Fibroblast of peridontal ligament (primary cell): Measurements from ENCODE around the gene ALDH3B1.

ENCODE experiments used
- DNase-seq: peaks from one replicate; pipeline ENCODE4 v3.0.0-alpha.2; 2010; ENCODE audit errors: extremely low read depth

The ALDH3B1 gene

DNA sequence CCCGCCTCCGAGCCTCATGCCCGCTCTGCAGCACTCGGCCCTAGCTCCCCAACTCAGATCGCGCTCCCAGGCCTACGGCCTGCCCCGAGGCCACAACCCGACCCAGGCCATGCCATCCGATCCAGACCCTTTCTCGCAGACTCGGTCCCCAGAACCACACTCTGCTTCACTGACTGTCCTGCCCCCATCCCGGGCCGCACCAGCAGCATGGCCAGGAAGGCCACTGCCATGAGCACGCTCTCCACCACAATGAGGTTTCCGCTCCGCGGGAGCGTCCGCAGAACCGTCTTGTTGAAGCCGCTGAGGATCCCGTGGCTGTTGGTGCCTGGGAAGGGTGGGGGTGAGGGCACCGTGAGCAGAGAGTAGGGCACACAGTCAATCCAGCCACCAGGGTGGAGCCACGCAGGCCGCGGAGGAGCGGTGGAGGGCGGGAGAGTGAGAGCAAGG is 12.6 kb upstream of the ALDH3B1 start:
- no peak for DNase-seq

DNA sequence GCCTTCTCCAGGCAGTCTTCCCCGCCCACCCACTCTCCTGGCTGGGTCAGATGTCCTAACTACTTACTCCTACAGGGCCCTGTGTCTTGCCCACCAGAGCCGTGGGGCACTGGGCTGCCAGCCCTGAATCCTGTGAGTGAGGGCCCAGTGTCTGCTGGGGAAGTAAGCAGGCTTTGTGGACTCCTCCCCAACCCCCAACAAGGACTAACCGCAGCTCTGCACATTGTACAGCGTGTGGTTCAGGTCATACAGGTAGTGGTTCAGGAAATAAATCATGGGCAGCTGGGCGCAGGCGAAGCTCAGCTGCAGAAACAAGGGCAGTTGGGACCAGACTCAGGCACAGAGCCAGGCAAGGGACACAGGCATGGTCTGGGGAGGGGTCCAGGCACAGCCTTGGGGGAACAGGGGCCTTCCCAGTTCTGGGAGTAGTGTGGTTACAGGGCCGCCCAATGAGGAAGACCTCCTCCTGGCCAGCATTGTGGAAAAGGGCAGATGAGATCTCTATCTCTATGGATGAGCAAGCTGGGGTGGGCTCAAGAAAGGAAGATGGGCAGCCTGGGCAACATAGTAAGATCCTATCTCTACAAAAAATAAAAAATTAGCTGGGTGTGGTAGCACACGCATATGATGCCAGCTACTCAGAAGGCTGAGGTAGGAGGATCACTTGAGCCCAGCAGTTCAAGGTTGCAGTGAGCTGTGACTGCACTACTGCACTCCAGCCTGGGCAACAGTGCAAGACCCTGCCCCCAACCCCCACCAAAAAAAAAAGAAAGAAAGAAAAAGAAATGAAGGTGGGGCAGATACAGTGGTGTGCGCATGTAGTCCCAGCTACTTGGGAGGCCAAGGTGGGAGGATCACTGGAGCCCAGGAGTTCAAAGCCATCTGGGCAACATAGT is 11.7 kb upstream of the ALDH3B1 start:
- DNase-seq, result no peak

DNA sequence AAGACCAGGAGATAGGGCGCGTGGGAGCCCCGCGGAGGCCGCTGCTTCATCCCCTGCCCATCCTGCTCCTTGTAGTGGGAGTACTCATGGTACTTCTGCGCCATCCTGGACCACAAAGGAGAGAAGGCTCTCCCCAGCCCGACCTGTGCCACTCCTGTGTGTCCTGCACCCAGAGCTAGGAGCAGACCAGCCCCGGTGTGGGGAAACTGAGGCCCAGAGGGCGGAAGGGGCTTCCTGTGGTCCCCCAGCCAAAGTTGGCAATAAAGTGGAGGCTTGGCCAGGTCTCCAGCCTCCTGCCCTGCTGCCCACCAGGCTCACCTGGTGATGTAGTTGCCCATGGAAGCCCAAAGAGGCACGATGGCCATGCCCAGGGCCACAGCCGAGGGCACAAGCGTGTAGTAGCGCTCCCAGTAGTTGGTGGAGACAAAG is 10.9 kb upstream of the ALDH3B1 start:
- no peak for DNase-seq

DNA sequence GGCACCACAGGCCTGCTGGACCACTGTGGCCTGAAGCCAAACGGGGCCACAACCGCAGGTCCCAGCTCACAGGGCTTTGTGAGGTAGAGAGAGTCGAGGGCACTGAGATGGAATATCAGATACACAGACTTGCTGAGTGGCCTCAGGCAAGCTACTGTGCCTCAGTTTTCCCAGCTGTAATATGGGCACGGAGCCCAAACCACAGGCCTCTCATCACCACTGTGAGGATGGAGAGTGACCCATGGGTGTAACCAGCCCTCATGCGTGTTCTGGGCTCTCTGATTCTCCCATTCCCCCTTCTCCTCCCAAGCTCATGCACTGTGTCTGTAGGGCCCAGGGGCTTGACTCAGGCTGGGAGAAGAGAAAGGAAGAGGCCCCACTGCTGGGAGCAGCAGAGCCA is 10.4 kb upstream of the ALDH3B1 start:
- no peak for DNase-seq

DNA sequence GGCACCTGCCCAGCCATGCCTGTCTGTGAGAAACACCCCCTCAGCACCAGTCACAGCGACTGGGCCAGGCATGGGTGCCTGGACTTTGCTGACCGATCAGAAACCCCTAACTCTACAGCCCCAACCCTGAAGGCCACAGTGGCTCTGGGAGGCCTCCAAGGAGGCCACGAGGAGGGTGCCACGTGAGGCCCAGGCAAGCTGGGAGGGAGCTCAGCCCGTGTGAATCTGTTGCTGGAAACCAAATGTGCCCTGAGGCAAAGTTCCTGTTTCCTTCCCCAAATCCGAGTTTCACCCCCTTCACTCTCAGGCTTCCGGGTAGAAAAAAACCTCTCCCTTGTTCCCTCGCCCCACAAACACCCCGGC is 7.6 kb upstream of the ALDH3B1 start:
- no peak for DNase-seq

DNA sequence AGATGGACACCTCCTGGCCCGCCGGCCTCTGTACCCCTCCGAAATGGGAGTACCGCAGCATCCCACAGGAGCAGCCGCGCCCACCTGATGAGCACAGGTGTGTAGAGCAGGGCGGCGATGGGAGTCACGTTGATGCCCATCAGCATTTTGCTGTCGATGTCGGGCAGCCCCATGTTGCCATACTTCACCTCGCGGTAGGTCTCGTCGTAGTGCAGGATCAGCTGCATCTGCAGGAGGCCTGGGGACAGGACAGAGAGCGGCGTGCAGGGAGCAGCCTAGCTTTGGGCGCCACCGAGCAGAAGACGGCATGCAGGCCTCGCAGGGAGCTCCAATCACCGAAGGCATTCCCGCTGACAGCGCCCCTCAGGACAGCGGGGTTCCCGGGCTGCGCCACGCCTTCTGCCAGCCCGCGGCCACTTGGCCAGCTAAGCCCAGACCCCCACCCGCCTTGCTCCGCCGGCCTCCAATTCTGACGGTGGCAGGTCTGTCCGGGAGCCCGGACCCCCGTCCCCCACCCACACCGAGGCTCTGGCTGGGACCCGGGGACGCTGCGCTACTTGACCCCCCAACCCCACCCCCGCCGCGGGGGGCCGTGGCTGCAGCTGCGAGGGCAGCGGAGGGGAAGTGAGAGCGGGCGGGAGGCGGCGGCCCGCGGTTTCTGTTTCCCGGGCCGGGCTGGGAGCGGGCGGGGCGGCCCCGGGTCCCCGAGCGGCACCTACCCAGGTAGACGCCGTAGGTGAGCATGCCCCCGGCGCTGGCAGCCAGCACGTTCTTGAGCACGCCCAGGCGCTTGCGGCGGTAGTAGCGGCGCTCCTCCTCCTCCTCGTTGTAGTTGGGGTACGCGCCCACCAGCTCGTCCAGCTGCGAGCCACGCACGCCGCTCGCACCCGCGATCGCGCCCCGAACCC is 6.9 kb upstream of the ALDH3B1 start:
- DNase-seq, result no peak

DNA sequence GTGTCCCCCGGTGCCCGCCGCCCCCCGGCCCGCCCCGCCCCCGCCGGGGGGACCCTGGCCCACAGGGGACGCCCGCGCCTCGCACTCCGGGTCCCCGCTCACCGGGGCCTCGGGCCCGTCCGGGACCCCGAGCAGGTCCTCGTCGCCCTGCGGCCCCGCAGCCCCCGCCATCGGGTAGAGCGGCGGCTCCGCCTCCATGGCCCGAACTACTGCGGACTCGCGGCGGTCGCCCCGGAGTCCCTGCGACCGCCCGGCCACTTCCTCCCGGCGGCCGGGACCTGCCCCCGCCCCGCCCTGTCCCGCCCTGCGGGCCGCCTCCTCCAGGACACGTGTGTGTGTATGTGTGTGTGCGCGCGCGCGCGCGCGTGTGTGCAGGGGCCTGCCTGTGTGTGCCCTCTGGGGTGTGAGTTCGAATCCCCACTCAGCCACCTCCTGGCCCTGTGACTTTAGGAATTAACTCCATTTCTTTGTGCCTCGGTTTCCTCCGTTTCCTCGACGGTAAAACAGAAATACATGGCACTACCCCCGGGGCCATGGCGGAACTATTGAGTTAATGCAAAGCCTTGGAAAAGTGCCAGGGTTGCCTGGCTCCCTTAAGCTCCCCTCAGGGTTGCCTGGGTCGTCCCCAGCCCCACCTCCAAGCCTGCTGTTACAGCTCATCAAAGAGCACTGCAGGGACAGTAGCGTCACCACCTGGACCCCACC is 6.1 kb upstream of the ALDH3B1 start, which contains the start of gene UNC93B1:
UNC93B1 (minus strand) TSS at position 252 of the 705 bp plus-strand sequence; CDS start at position 198, 54 bp downstream.
- DNase-seq, result peak; percentile 62

DNA sequence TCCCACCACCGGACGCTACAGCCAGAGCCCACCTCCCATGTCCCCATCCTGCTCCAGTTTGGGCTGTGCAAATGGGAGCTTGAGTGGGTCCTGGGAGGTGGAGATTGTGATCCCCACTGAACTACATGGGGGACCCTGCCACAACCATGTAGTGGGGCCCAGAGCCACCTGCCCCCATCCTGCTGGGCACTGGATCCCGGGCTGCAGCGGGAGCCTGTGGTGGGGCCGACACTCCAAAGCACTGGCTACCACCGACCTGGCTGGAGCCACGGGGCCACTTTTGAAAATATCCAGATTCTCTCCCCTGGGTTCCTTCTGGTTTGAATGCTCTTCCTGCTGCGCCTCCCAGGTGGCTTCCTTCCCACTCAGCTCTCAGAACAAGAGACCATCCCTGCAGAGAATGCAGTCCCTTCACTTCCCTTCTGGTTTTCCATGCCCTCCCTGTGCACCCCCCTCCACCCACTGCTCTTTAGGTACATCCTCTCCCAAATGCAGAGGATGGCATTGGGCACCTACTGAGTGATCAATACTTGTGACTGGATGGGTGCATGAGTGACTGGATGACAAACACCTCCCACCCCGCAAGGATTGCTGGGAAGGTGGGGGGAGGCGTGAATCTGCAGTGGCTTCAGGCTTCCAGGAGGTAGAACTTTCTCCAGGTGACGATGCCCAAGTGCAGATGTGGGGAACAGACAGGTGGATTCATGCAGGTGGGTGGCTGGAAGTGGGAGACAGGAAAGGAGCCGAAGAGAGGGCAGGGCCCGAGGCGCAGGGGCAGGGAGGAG is 5.4 kb upstream of the ALDH3B1 start:
- no peak for DNase-seq

DNA sequence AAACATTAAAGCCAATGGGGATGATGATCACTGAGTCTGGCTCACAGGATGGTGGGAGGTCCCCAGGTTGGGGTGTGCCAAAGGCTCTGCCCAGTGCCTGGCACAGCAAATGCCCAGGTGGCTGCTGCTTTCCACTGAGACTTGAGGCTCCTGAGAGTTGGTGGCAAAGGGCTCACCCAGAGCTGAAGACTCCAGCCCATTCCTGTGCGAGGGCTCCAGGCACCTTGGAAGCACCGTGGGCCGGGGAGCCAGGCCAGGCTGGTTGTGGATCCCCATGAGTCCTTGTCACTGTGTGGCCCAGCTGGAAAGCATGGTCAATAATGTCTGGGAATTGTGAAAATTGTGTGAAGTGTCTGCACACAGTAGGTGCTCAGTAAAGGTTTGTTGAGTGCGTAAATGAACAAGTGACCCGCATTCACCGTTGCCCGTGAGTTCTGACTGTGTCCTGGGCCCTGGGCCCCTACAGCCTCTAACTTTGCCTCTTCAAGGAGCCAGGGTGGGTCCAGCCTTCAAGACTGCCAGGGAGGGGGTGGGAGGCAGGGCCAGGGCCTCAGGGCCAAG is 3.4 kb upstream of the ALDH3B1 start:
- no peak for DNase-seq

DNA sequence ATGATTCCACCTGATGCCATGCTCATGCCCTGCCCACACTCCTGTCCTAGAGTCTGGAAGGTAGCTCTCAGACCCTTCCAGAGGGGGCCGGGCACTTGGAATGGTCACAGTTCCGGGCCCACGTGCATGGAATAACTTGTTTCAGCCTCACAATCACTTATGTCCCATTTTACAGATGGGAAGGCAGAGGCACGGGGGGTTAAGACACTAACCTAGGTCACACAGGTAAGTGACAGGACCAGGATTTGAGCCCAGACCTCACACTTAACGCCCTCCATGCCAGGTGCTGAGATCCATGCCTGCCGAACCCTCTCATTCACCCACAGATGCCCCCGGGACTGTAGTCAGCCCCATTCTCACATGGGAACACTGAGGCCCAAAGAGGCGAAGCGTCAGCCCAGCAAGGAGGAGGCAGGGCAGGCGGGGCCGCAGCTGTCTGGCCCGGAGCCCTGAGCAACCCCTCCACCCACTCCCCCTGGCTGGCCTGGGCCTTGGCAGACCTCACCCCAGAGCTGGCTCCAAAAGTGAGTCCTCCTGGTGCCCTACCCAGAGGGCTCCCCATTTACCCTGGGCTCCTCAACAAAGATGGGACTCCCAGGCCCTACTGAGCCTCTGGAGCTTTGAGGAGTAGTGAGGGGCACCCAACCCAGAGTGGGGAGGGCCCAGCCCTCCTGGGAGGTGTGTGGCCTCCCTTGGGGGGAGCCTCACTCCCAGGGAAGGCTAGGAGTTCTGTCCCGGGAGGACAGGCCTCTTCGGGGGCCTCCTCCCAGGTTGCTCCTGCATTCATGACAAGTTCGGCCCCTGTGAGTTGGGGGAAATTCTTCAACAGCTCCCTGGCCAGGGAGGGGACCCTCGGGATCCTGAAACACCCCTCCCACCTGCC is 2.4 kb upstream of the ALDH3B1 start:
- no peak for DNase-seq

DNA sequence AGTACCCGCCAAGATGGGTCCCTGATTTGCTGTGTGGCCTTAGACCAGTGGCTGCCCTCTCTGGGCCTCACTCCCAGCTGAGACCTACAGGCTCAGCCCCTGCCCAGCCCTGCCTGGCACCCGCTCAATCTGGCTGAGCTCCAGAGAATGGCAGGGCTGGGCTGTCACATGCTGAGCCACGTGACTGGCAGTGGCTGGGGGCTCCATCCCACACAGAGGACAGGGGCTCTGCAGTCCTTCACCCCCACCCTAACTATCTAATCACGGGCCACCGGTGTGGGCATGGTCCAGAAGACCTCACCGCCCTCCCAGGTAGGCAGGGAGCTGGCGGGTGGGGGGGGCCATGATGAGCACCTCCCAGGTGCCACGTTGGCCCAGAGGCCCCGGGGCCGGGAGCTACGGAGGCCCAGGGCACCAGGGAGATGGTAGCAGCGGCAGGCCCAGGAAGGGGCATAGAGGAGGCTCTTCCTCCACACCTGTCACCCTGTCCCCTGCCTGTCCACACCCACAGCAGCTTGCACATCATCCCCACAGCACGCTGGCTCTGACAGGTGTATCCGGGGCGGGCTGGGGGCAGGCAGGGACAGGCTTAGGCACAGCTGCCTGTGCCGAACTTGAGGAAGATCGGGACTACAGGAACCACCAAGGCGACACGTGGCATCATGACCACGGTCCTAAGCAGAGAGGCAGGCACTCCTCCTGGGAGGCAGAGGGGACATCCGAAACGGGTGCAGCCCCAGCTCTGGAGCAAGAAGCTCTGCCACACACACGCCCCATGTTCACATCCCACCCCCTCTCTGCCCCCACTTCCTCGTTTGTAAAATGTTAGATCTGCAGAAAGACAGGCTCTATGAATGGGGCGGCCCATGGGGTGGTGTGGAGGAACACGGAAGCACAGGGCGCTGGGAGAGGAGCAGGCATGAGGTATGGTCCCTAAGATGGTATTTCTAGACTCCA is 1.5 kb upstream of the ALDH3B1 start:
- no peak for DNase-seq

DNA sequence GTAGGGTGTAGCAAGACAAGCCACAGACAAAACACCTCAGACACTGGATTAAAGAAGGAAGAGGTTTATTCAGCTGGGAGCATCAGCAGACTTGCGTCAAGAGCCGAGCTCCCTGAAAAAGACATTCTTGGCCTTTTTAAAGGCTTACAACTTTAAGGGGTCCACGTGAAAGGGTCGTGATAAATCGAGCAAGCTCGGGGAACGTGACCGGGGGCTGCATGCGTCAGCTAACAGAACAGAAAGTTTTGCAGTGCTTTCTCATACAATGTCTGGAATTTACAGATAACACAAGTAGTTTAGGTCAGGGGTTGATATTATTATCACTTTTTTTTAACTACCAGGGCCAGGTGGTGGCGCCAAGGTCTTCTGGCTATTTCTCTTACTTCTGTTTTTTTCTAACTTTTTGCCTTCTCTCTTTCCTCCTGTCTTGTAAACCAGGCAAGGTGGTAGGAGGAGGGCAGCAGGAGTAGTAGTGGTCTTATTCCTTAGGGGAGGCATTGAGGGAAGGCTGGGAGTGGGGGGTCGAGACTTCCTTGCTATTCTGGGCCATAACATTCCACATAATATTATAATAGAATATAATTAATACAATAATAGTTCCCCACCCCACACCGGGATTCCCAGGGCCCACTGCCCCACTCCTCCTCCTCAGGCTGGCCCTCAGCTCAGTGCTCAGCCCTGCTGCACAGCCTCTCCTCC is 587 bp upstream of the ALDH3B1 start:
- peak; percentile 57 for DNase-seq

DNA sequence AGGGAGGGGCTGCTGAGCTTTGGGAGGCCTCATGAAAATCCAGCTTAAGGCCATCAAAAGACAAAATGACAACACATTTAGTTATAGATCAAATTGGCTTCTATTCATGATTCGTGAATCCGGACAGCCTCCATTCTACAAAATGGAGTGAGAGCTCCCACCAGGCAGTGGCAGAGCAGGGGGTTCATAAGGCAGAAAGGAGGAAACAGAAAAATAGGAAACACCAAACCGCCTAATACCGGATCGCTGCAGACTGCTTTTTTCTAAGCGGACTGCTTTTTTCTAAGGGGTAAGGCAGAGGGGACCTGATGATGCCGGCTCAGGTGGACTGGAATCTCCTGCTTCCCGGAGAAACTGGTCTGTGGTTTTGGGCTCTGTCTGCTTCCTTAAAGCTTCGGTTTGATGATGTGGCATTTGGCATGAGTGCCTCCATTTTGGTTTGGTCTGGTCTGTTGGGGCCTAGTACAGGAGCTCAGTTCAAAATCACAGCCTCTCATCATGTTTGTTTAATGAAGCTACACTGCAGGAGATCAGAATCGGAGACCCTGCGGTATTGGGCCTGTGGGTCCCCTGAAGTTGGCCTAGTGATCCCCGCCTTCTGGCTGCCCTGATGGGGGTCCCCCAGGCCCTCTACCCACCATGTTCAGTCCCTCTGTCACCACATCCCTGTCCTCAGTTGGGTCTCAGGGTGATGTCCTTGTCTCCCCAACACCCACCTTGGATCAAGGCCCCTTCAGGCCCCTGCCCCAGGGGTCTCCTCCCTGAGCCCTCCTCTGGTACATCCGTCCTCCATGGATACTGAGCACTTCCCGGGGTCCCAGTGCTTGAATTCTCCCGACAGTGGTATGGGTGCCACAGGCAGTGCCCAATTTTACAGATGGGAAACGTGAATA is 1.2 kb downstream of the ALDH3B1 start:
- no peak for DNase-seq

DNA sequence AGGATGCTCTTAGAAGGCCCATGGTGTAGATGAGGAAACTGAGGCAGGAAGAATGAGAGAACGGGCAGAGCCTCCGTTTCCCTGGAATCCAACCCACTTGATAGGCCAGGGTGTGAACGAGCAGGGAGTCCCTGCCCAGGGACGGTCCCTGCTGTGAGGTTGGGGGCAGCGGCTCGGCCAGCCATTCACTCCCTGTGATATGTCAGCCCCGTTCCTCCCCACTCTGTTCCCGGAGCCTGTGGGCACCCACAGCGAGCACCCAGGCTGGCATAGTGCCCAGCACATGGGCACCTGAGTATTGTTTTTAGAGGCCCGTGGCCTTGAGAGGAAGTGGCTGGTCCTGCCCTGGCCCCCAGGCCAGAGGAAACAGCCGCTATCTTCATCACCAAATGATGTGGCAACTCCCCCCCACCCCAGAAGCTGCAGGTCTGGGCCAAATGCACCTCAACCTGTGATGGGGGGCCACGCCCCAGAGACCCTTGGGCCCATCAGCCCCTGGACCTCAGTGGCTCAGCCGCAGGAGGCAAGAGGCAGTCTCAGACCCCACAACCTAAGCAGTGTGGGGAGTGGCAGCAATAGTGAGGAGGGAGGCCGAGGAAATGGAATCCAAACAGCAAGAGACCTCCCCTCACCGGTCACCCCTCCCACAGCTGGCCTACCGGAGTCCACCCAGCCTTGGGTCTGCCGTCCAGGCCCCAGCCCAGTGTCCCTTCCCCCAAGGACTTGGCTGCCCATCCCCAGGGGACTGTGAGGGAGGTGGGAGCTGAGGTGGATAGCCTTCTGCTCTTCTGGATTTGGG is 2.1 kb downstream of the ALDH3B1 start:
- DNase-seq, result no peak

DNA sequence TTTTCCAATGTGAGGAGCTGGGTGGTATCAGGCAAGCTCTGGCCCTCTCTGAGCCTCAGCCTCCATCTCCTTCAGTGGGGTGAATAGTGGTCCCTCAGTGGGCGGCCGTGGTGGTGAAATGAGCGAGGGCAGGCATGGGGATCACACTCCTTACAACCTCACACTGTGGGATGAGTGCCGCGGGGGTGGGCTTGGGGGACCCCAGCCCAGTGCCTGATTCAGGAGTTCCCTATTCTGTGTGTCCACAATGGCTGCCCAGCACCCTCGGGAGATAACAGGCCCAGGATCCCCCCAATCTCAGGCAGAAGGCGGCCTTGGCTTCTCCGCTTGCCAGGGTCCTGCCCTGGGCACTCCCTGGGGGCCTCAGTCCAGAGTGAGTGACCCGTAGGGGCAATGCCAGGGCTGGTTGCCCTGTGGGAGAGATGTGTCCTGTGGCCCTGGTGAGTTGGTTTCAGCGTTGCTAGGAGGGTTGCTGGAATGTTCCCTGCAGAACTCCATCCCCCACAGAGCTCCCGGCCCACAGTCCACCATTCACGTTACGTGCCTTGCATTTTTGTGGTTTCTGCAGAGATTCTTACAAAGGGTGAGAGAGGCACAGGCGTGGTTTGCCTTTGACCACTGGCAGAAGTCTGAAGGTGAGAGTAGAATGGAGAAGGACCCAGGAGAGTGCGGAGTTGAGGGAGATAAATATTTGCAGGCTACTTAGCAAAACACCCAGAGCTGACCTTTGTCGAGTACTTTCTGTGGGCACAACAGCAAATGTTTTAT is 2.9 kb downstream of the ALDH3B1 start:
- DNase-seq, result peak; percentile 92
